Measurements from ENCODE around the gene CYP4V2. TPM values are rescaled to one million over a fixed set of nuclear protein-coding genes. Genes with fewer than 3 reads are reported as not detected.
A peak's percentile ranks its signal among the peaks of the same experiment; 100 is the strongest.

Gene CYP4V2
- total RNA-seq, 5 donors from 2014 or later (not counting 1 experiment from before 2014, with no cell fraction given), result 27.1 to 35.1 (median 30.0) TPM

DNA sequence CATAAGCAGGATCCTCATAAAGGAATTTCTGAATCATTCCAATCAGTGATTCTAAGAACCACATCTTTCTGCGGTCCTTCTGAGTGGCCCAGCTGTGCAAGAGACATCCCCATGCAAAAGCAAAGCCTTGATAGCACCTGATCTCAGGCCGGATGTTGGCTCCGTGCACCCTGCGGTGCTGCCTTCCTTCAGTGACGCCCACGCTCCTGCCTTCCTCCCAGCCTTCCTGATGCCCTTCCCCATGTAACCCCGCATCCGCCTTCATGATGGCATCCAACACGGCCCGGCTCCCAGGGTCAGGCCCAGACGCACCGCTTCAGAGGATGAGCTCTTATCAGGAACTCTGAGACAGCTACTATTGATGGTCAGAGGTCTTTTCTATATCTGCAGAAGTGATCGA, 20.4 kb upstream of the CYP4V2 start:
- CTCF ChIA-PET, result no interaction called here

DNA sequence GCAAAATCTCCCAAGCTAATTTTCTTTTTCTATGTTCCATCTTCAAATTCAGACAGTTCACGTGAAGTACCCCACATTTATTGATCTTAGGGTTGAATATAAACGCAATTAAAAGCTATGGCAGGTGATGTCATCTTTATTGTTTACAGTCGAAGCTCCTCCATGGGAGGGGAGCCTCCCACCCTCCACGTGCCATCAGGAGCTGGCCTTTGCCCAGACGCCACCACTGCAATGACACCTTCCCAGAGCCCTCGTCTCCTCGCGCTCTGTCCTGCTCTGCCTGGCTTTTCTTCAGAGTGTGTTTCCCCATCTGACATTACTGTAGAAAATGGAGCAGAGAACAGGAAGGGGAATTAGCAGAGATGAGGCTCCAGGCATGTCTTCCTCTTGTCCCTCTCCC, 18.8 kb upstream of the CYP4V2 start:
- no peak overlapping the region for H3K27ac Mint-ChIP-seq
- no CpG with 5 or more reads among the region's 8 CpGs for WGBS (ENCODE audit: insufficient coverage)
- H3K9me3 Mint-ChIP-seq, result no peaks in the 10 kb centered on the region
- H3K36me3 ChIP-seq (ENCODE audit: control insufficient read depth in 2 of 2, extremely low read depth in 1 of 2, insufficient read depth in 1 of 2, low read length in 1 of 2), result no peaks in the 10 kb centered on the region
- ChIA-PET CTCF (no interaction called here), POLR2A (no interaction called here)
- ATAC-seq (replicated peaks in 1 of 4) (no peak), DNase-seq (no peak)
- H3K9me3 ChIP-seq, result no peaks in the 10 kb centered on the region
- no peak overlapping the region for H3K4me3 ChIP-seq (ENCODE audit: control insufficient read depth in 1 of 2, extremely low read depth in 1 of 2, low read length in 1 of 2)
- H3K4me1 Mint-ChIP-seq, result no peaks in the 10 kb centered on the region
- peaks cover 6 to 11% of the 10 kb centered on the region in 2 donors for H3K27me3 Mint-ChIP-seq
- H3K27ac ChIP-seq (ENCODE audit: low read length), result no peak overlapping the region
- H3K4me1 ChIP-seq (ENCODE audit: control insufficient read depth in 1 of 2, extremely low read depth in 1 of 2, insufficient read depth in 2 of 2, low read length in 2 of 2), result no peaks in the 10 kb centered on the region
- no peaks in the 10 kb centered on the region for H3K36me3 Mint-ChIP-seq
- no peak overlapping the region for H3K4me3 Mint-ChIP-seq
- H3K27me3 ChIP-seq (replicated peaks in 1 of 2; ENCODE audit: control insufficient read depth in 2 of 2, extremely low read depth in 1 of 2, insufficient read depth in 2 of 2, low read length in 1 of 2), result peaks cover 0 to 3% of the 10 kb centered on the region in 2 experiments

More for the DNA sequence above, 20.4 kb upstream of the CYP4V2 start:
- H3K27me3 Mint-ChIP-seq, result peaks cover 6 to 11% of the 10 kb centered on the region in 2 donors
- POLR2A ChIA-PET, result no interaction called here
- DNase-seq (no peak), ATAC-seq (replicated peaks in 1 of 4) (no peak)
- Histone ChIP-seq H3K27ac (ENCODE audit: low read length) (no peak overlapping the region), H3K36me3 (ENCODE audit: control insufficient read depth in 2 of 2, extremely low read depth in 1 of 2, insufficient read depth in 1 of 2, low read length in 1 of 2) (no peaks in the 10 kb centered on the region), H3K9me3 (no peaks in the 10 kb centered on the region), H3K4me1 (ENCODE audit: control insufficient read depth in 1 of 2, extremely low read depth in 1 of 2, insufficient read depth in 2 of 2, low read length in 2 of 2) (no peaks in the 10 kb centered on the region), H3K4me3 (ENCODE audit: control insufficient read depth in 1 of 2, extremely low read depth in 1 of 2, low read length in 1 of 2) (no peak overlapping the region), H3K27me3 (replicated peaks in 1 of 2; ENCODE audit: control insufficient read depth in 2 of 2, extremely low read depth in 1 of 2, insufficient read depth in 2 of 2, low read length in 1 of 2) (peaks cover 0 to 3% of the 10 kb centered on the region in 2 experiments)
- H3K4me1 Mint-ChIP-seq, result no peaks in the 10 kb centered on the region
- 85% methylated on average over 12 of the region's 13 CpGs for WGBS (ENCODE audit: insufficient coverage)
- no peak overlapping the region for H3K4me3 Mint-ChIP-seq
- H3K27ac Mint-ChIP-seq, result no peak overlapping the region
- H3K9me3 Mint-ChIP-seq, result no peaks in the 10 kb centered on the region
- no peaks in the 10 kb centered on the region for H3K36me3 Mint-ChIP-seq

DNA sequence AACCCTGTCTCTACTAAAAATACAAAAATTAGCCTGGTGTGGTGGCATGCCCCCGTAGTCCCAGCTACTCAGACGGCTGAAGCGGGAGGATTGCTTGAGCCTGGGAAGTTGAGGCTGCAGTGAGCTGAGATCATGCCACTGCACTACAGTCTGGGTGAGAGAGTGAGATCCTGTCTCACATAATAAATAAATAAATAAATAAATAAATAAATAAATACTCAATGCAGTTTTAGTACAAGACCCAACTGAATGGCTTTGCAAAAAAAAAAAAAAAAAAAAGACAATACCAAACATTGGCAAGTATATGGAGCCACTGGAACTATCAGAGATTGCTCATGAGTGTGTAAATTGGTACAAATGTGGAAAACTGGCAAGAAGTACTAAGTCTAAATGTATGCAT, 3.3 kb upstream of the CYP4V2 start:
- Mint-ChIP-seq H3K36me3 (no peaks in the 10 kb centered on the region), H3K27me3 (peaks cover 9 to 20% of the 10 kb centered on the region in 2 donors), H3K4me1 (peaks cover 25 to 39% (median 30%) of the 10 kb centered on the region in 3 donors), H3K4me3 (no peak overlapping the region), H3K27ac (no peak overlapping the region), H3K9me3 (no peaks in the 10 kb centered on the region)
- no peak overlapping the region for H3K4me3 ChIP-seq (ENCODE audit: control insufficient read depth in 1 of 2, extremely low read depth in 1 of 2, low read length in 1 of 2)
- no peaks in the 10 kb centered on the region for H3K27me3 ChIP-seq (replicated peaks in 1 of 2; ENCODE audit: control insufficient read depth in 2 of 2, extremely low read depth in 1 of 2, insufficient read depth in 2 of 2, low read length in 1 of 2)
- H3K9me3 ChIP-seq, result no peaks in the 10 kb centered on the region
- POLR2A ChIA-PET, result interaction anchor here in 1 of 2 donors (0.6 to 1.3 kb wide), 2 partner anchors 15 to 1778 kb away, joined by 3 to 9 read pairs; no protein-coding TSS in a partner anchor
- H3K4me1 ChIP-seq (ENCODE audit: control insufficient read depth in 1 of 2, extremely low read depth in 1 of 2, insufficient read depth in 2 of 2, low read length in 2 of 2), result peaks cover 9 to 19% of the 10 kb centered on the region in 2 experiments
- no peaks in the 10 kb centered on the region for H3K36me3 ChIP-seq (ENCODE audit: control insufficient read depth in 2 of 2, extremely low read depth in 1 of 2, insufficient read depth in 1 of 2, low read length in 1 of 2)
- DNase-seq (no peak), ATAC-seq (replicated peaks in 1 of 4) (no peak)
- H3K27ac ChIP-seq (ENCODE audit: low read length), result no peak overlapping the region
- CTCF ChIA-PET, result interaction anchor here in 1 of 2 donors (0.7 kb wide), 1 partner anchor 882 kb away, joined by 5 read pairs; no protein-coding TSS in a partner anchor
- WGBS (ENCODE audit: insufficient coverage), result no CpG with 5 or more reads among the region's 3 CpGs

DNA sequence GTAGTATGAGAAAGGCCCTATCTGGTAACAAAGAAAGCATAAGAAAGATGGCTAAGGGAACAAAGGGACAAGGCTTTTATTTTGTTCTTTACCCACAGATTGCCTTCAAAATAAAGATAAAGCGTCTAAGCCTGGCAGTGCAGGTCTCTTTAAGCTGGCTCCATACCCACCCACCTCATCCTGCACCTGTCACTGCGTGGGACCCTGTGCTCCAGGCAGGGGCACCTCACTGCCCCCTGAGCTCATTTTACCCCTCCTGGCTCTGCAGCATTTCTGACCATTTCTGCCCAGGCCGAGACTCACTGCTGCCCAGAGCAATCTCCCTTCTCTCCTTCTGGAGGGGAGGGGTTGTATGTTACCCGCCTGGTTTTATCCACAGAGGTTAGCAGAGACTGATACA, 1.7 kb upstream of the CYP4V2 start:
- H3K9me3 ChIP-seq, result no peaks in the 10 kb centered on the region
- POLR2A ChIA-PET, result interaction anchor here (1.5 to 3.3 kb wide), 2 partner anchors 14 to 29 kb away, joined by 4 to 15 read pairs; no protein-coding TSS in a partner anchor
- H3K4me3 ChIP-seq (ENCODE audit: control insufficient read depth in 1 of 2, extremely low read depth in 1 of 2, low read length in 1 of 2), result peak overlapping the region in 1 of 2 donors; percentile 35
- H3K27me3 Mint-ChIP-seq, result peaks cover 6% of the 10 kb centered on the region in 2 donors
- no peaks in the 10 kb centered on the region for H3K36me3 Mint-ChIP-seq
- no peak for DNase-seq
- peaks cover 37 to 41% (median 40%) of the 10 kb centered on the region in 3 donors for H3K4me1 Mint-ChIP-seq
- WGBS (ENCODE audit: insufficient coverage), result 59% methylated on average over 2 of the region's 4 CpGs
- H3K27ac ChIP-seq (ENCODE audit: low read length), result peak overlapping the region; percentile 94
- no peaks in the 10 kb centered on the region for H3K27me3 ChIP-seq (replicated peaks in 1 of 2; ENCODE audit: control insufficient read depth in 2 of 2, extremely low read depth in 1 of 2, insufficient read depth in 2 of 2, low read length in 1 of 2)
- CTCF ChIA-PET, result interaction anchor here (0.6 to 1.7 kb wide), 5 partner anchors 12 to 52 kb away, joined by 4 to 7 read pairs (median 5); no protein-coding TSS in a partner anchor
- H3K9me3 Mint-ChIP-seq, result no peaks in the 10 kb centered on the region
- H3K36me3 ChIP-seq (ENCODE audit: control insufficient read depth in 2 of 2, extremely low read depth in 1 of 2, insufficient read depth in 1 of 2, low read length in 1 of 2), result no peaks in the 10 kb centered on the region
- peaks cover 9 to 19% of the 10 kb centered on the region in 2 experiments for H3K4me1 ChIP-seq (ENCODE audit: control insufficient read depth in 1 of 2, extremely low read depth in 1 of 2, insufficient read depth in 2 of 2, low read length in 2 of 2)
- no peak for ATAC-seq (replicated peaks in 1 of 4)
- peak overlapping the region; percentile 86 to 89 (median 87) for H3K4me3 Mint-ChIP-seq
- H3K27ac Mint-ChIP-seq, result peak overlapping the region; percentile 94 to 95

DNA sequence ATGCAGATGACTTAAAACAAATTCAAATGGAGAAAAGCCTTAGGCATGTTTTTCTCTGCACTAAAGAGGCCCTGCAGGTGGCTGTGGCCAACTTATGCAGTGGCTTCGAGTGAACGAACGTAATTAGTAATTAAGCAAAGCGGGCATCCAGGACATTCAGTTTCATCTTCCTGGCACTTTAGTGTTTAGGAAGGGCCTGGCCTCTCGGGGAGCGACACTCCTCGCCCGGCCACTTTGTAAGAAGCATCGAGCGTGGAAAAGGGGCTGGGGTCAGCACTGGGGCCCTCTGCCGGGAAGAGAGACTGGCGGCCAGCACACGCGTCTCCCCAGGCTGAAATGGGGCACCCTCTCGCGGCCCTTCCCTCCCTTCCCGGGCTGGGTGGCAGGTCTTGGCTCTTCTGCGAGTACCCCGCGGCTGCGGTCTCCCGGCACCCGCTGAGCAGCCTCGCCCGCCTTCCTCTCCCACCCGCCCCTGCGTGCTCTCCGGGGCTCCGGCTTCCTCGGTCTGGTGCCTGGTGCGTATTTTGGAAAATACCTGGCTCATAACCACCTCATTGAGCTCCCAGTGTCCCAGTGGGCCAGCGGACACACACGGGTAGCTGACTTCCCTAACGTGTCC, 677 bp upstream of the CYP4V2 start:
- H3K27me3 Mint-ChIP-seq, result peaks cover 0 to 3% of the 10 kb centered on the region in 2 donors
- Histone ChIP-seq H3K4me3 (ENCODE audit: control insufficient read depth in 1 of 2, extremely low read depth in 1 of 2, low read length in 1 of 2) (peak overlapping the region; percentile 86 to 90), H3K27ac (ENCODE audit: low read length) (peak overlapping the region; percentile 94), H3K27me3 (replicated peaks in 1 of 2; ENCODE audit: control insufficient read depth in 2 of 2, extremely low read depth in 1 of 2, insufficient read depth in 2 of 2, low read length in 1 of 2) (no peaks in the 10 kb centered on the region), H3K9me3 (no peaks in the 10 kb centered on the region), H3K4me1 (ENCODE audit: control insufficient read depth in 1 of 2, extremely low read depth in 1 of 2, insufficient read depth in 2 of 2, low read length in 2 of 2) (peaks cover 9 to 19% of the 10 kb centered on the region in 2 experiments), H3K36me3 (ENCODE audit: control insufficient read depth in 2 of 2, extremely low read depth in 1 of 2, insufficient read depth in 1 of 2, low read length in 1 of 2) (no peaks in the 10 kb centered on the region)
- peak overlapping the region; percentile 86 to 89 (median 87) for H3K4me3 Mint-ChIP-seq
- ATAC-seq (replicated peaks in 1 of 4) (peak; percentile 39 to 53 (median 50)), DNase-seq (peak in 33 of 35 experiments; percentile 15 to 69 (median 40))
- ChIA-PET CTCF (interaction anchor here in 1 of 2 donors (1.4 to 3.0 kb wide), 2 partner anchors 11 to 13 kb away, joined by 4 to 19 read pairs (median 17); no protein-coding TSS in a partner anchor), POLR2A (interaction anchor here (1.0 to 3.3 kb wide), 4 partner anchors 11 to 1384 kb away, joined by 3 to 15 read pairs (median 4); no protein-coding TSS in a partner anchor)
- no peaks in the 10 kb centered on the region for H3K9me3 Mint-ChIP-seq
- H3K36me3 Mint-ChIP-seq, result peaks cover 9% of the 10 kb centered on the region
- peaks cover 43 to 50% (median 44%) of the 10 kb centered on the region in 3 donors for H3K4me1 Mint-ChIP-seq
- WGBS (ENCODE audit: insufficient coverage), result under 1% methylated on average over 34 of the region's 34 CpGs
- H3K27ac Mint-ChIP-seq, result peak overlapping the region; percentile 94 to 95

DNA sequence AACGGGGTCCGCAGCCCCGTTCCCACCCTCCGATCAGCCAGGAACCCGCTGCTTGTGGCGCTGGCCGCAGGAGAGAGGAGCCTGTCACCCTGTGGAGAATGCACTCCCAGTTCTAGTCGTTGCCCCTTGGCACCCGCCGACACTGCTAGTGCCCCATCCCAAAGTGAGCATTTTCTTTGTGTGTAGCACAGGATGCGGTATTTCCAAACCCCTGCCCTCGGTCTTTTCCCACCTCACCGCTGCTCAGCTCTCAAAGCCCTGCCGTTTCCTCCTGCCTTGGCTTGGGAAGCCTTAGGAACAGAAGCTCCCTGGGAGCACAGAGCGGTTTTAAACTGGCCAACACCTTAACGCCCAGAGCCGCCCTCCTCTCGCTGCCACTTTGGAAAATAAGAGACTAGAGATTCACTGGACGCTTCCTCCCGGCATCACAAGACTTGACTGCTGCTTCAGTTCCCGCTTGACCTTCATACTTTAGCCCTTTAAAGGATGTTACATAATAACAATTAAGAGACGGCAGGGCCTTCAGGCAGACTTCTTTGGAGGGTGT, 772 bp downstream of the CYP4V2 start:
- no peaks in the 10 kb centered on the region for H3K9me3 ChIP-seq
- peak overlapping the region; percentile 94 to 96 for H3K27ac Mint-ChIP-seq
- ChIA-PET CTCF (interaction anchor here (2.3 to 3.0 kb wide), 3 partner anchors 10 to 12 kb away, joined by 7 to 19 read pairs (median 17); no protein-coding TSS in a partner anchor), POLR2A (interaction anchor here in 1 of 2 donors (1.0 to 3.3 kb wide), 3 partner anchors 10 to 24 kb away, joined by 3 to 15 read pairs (median 11); no protein-coding TSS in a partner anchor)
- under 1% methylated on average over 15 of the region's 22 CpGs for WGBS (ENCODE audit: insufficient coverage)
- peak overlapping the region; percentile 86 for H3K27ac ChIP-seq (ENCODE audit: low read length)
- DNase-seq (peak in 21 of 35 experiments; percentile 3 to 47 (median 22)), ATAC-seq (replicated peaks in 1 of 4) (peak; percentile 13 to 22 (median 17))
- peaks cover 9 to 19% of the 10 kb centered on the region in 2 experiments for H3K4me1 ChIP-seq (ENCODE audit: control insufficient read depth in 1 of 2, extremely low read depth in 1 of 2, insufficient read depth in 2 of 2, low read length in 2 of 2)
- no peaks in the 10 kb centered on the region for H3K27me3 Mint-ChIP-seq
- H3K4me1 Mint-ChIP-seq, result peaks cover 48 to 62% (median 49%) of the 10 kb centered on the region in 3 donors
- H3K27me3 ChIP-seq (replicated peaks in 1 of 2; ENCODE audit: control insufficient read depth in 2 of 2, extremely low read depth in 1 of 2, insufficient read depth in 2 of 2, low read length in 1 of 2), result no peaks in the 10 kb centered on the region
- H3K9me3 Mint-ChIP-seq, result no peaks in the 10 kb centered on the region
- H3K36me3 ChIP-seq (ENCODE audit: control insufficient read depth in 2 of 2, extremely low read depth in 1 of 2, insufficient read depth in 1 of 2, low read length in 1 of 2), result peaks cover 0 to 5% of the 10 kb centered on the region in 2 donors
- peaks cover 20% of the 10 kb centered on the region for H3K36me3 Mint-ChIP-seq
- peak overlapping the region; percentile 87 to 92 (median 89) for H3K4me3 Mint-ChIP-seq
- H3K4me3 ChIP-seq (ENCODE audit: control insufficient read depth in 1 of 2, extremely low read depth in 1 of 2, low read length in 1 of 2), result peak overlapping the region; percentile 83 to 90

Measured in T-cell (primary cell).